Left lung (tissue), 14 donors: ENCODE measurements around the gene B3GNT2. TPM values are rescaled to one million over a fixed set of nuclear protein-coding genes. Genes with fewer than 3 reads are reported as not detected.
"Not testable (repeated sequence)": the region's sequence is repeated elsewhere in the genome, so short reads cannot be mapped to it uniquely, and the experiment has no call there.

Experiments used
- ATAC-seq: fragments of 200-7000 bp; cut with Tn5 transposase; one replicate; pipeline ENCODE4 v1.9.1; 2020; ENCODE audit warnings: moderate library complexity
- DNase-seq, 4 donors: peaks; one replicate each; pipeline ENCODE4 v3.0.0-alpha.2; 2013 to 2020
- H3K27ac ChIP-seq, 2 donors: fragments of 200-600 bp; sonication (generic) in 1 of 2; one replicate each; pipeline versions ENCODE4 v1.5.0 to v1.8.0; 2020 to 2021
- H3K27me3 ChIP-seq, 2 donors: fragments of 200-600 bp; sonication (generic) in 1 of 2; one replicate each; pipeline versions ENCODE4 v1.5.0 to v1.8.0; 2020 to 2021
- H3K36me3 ChIP-seq, 2 donors: fragments of 200-600 bp; sonication (generic) in 1 of 2; one replicate each; pipeline versions ENCODE4 v1.5.0 to v1.8.0; 2020 to 2021
- H3K4me1 ChIP-seq, 2 donors: fragments of 200-600 bp; one replicate each; pipeline ENCODE4 v1.8.0; 2021
- H3K4me3 ChIP-seq, 2 donors: fragments of 200-600 bp; sonication (generic) in 1 of 2; one replicate each; pipeline versions ENCODE4 v1.5.0 to v1.8.0; 2020 to 2021; ENCODE audit warnings: mild to moderate bottlenecking in 1 of 2
- H3K9me3 ChIP-seq, 2 donors: fragments of 200-600 bp; sonication (generic) in 1 of 2; one replicate each; pipeline versions ENCODE4 v1.5.0 to v1.8.0; 2020 to 2021
- intact Hi-C, 2 donors: fragments of 100-400 bp; cut with DNase I; formaldehyde crosslinking; loops; one replicate each; pipeline versions ENCODE4 v1.11.2 to v1.14.2; 2022
- long read RNA-seq, 12 donors: library from polyadenylated mRNA in 2 of 12; unstranded in 2 of 12; transcript quantifications; one replicate each; pipeline ENCODE4 v2.0.0 and lab custom pipeline, GENCODE V29; 2019 to 2026
- polyA plus RNA-seq, 6 donors: library from polyadenylated mRNA; unstranded; fragments of 120-200 nt; gene quantifications; one replicate each; pipeline ENCODE4 v1.2.1, GENCODE V29; 2013; ENCODE audit not compliant: insufficient read length in 6 of 6
- total RNA-seq, 2 donors: library from RNA; stranded (reverse); fragmentation: NEBNext Ultra II Directional; extraction: Animal tissue kit (Norgen Biotek cat#: 25700); gene quantifications; one replicate each; pipeline ENCODE4 v1.2.1, GENCODE V29; 2021
- TF ChIP-seq, protein P1 (sequence below), 2 donors: fragments of 200-600 bp; sonication (generic) in 1 of 2; IDR thresholded peaks; one replicate each; pipeline versions ENCODE4 v1.5.0 to v1.8.0; 2021; ENCODE audit warnings: antibody characterized with exemption in 2 of 2
- donor health status: DM: no; HTN: yes; CAD: no.
- donor health status: DM: no; HTN: no; CAD: no.

B3GNT2 gene, protein sequence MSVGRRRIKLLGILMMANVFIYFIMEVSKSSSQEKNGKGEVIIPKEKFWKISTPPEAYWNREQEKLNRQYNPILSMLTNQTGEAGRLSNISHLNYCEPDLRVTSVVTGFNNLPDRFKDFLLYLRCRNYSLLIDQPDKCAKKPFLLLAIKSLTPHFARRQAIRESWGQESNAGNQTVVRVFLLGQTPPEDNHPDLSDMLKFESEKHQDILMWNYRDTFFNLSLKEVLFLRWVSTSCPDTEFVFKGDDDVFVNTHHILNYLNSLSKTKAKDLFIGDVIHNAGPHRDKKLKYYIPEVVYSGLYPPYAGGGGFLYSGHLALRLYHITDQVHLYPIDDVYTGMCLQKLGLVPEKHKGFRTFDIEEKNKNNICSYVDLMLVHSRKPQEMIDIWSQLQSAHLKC
- total RNA-seq (10 to 100 TPM; 31.9 to 33.0 TPM), polyA plus RNA-seq (10 to 100 TPM; 22.9 to 31.0 (median 28.8) TPM)
- long read RNA-seq, donor 1, transcript B3GNT2-201 (2 exons, 2,763 nt): major isoform, 11 of 33 reads
- long read RNA-seq, donor 1, partial matches to known transcripts: 22 of 33 reads
- long read RNA-seq, donor 1, other reads (novel, unspliced or antisense): 0 of 33 reads
- long read RNA-seq, donor 2, transcript B3GNT2-201 (2 exons, 2,763 nt): major isoform, 8 of 8 reads
- long read RNA-seq, donor 2, partial matches to known transcripts: 0 of 8 reads
- long read RNA-seq, donor 2, other reads (novel, unspliced or antisense): 0 of 8 reads
- long read RNA-seq, donor 3, transcript B3GNT2-201 (2 exons, 2,763 nt): major isoform, 9 of 9 reads
- long read RNA-seq, donor 3, partial matches to known transcripts: 0 of 9 reads
- long read RNA-seq, donor 3, other reads (novel, unspliced or antisense): 0 of 9 reads
- long read RNA-seq, donor 4, transcript B3GNT2-201 (2 exons, 2,763 nt): major isoform, 13 of 14 reads
- long read RNA-seq, donor 4, partial matches to known transcripts: 0 of 14 reads
- long read RNA-seq, donor 4, other reads (novel, unspliced or antisense): 1 of 14 reads
- long read RNA-seq, donor 5, transcript B3GNT2-201 (2 exons, 2,763 nt): major isoform, 14 of 14 reads
- long read RNA-seq, donor 5, partial matches to known transcripts: 0 of 14 reads
- long read RNA-seq, donor 5, other reads (novel, unspliced or antisense): 0 of 14 reads
- long read RNA-seq, donor 6, transcript B3GNT2-201 (2 exons, 2,763 nt): major isoform, 10 of 10 reads
- long read RNA-seq, donor 6, partial matches to known transcripts: 0 of 10 reads
- long read RNA-seq, donor 6, other reads (novel, unspliced or antisense): 0 of 10 reads
- long read RNA-seq, donor 7, transcript B3GNT2-201 (2 exons, 2,763 nt): major isoform, 9 of 9 reads
- long read RNA-seq, donor 7, partial matches to known transcripts: 0 of 9 reads
- long read RNA-seq, donor 7, other reads (novel, unspliced or antisense): 0 of 9 reads
- long read RNA-seq, donor 8, transcript B3GNT2-201 (2 exons, 2,763 nt): major isoform, 16 of 31 reads
- long read RNA-seq, donor 8, partial matches to known transcripts: 15 of 31 reads
- long read RNA-seq, donor 8, other reads (novel, unspliced or antisense): 0 of 31 reads
- long read RNA-seq, donor 9: 0 reads
- long read RNA-seq, donor 10, transcript B3GNT2-201 (2 exons, 2,763 nt): major isoform, 6 of 6 reads
- long read RNA-seq, donor 10, partial matches to known transcripts: 0 of 6 reads
- long read RNA-seq, donor 10, other reads (novel, unspliced or antisense): 0 of 6 reads
- long read RNA-seq, donor 11, transcript B3GNT2-201 (2 exons, 2,763 nt): major isoform, 5 of 5 reads
- long read RNA-seq, donor 11, partial matches to known transcripts: 0 of 5 reads
- long read RNA-seq, donor 11, other reads (novel, unspliced or antisense): 0 of 5 reads
- long read RNA-seq, donor 12, transcript B3GNT2-201 (2 exons, 2,763 nt): major isoform, 13 of 27 reads
- long read RNA-seq, donor 12, partial matches to known transcripts: 14 of 27 reads
- long read RNA-seq, donor 12, other reads (novel, unspliced or antisense): 0 of 27 reads

- intact Hi-C loops: no loop called here
- ATAC-seq (peak; percentile 89), DNase-seq (peak; percentile 85 to 95 (median 86))
- Histone ChIP-seq H3K27me3 (no peaks in the 10 kb centered on the region), H3K9me3 (no peaks in the 10 kb centered on the region), H3K36me3 (no peaks in the 10 kb centered on the region), H3K4me3 (peak within 1 kb of the TSS; percentile 85 to 95), H3K4me1 (peaks cover 20 to 43% of the 10 kb centered on the region in 2 donors), H3K27ac (peak within 1 kb of the TSS; percentile 92 to 93)
- TF ChIP-seq, protein P1, sequence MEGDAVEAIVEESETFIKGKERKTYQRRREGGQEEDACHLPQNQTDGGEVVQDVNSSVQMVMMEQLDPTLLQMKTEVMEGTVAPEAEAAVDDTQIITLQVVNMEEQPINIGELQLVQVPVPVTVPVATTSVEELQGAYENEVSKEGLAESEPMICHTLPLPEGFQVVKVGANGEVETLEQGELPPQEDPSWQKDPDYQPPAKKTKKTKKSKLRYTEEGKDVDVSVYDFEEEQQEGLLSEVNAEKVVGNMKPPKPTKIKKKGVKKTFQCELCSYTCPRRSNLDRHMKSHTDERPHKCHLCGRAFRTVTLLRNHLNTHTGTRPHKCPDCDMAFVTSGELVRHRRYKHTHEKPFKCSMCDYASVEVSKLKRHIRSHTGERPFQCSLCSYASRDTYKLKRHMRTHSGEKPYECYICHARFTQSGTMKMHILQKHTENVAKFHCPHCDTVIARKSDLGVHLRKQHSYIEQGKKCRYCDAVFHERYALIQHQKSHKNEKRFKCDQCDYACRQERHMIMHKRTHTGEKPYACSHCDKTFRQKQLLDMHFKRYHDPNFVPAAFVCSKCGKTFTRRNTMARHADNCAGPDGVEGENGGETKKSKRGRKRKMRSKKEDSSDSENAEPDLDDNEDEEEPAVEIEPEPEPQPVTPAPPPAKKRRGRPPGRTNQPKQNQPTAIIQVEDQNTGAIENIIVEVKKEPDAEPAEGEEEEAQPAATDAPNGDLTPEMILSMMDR (IDR thresholded peaks at IDR 0.05): no peak
These were observed at the start of gene B3GNT2 for GRCh38 chr2:62195421-62196277. Gene B3GNT2, plus strand, starts transcription at chr2:62196115. Its CDS starts 26,106 bp downstream, at chr2:62222221.

DNA sequence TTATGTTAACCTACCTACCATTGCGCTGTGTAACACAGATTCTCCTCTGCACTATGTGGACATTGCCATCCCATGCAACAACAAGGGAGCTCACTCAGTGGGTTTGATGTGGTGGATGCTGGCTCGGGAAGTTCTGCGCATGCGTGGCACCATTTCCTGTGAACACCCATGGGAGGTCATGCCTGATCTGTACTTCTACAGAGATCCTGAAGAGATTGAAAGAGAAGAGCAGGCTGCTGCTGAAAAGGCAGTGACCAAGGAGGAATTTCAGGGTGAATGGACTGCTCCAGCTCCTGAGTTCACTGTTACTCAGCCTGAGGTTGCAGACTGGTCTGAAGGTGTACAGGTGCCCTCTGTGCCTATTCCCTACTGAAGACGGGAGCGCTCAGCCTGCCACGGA is 49.1 kb upstream of the B3GNT2 start:
- H3K9me3 ChIP-seq, H3K27ac ChIP-seq, ATAC-seq, intact Hi-C loops, H3K27me3 ChIP-seq, H3K4me3 ChIP-seq, H3K36me3 ChIP-seq, H3K4me1 ChIP-seq, DNase-seq: not testable (repeated sequence)

DNA sequence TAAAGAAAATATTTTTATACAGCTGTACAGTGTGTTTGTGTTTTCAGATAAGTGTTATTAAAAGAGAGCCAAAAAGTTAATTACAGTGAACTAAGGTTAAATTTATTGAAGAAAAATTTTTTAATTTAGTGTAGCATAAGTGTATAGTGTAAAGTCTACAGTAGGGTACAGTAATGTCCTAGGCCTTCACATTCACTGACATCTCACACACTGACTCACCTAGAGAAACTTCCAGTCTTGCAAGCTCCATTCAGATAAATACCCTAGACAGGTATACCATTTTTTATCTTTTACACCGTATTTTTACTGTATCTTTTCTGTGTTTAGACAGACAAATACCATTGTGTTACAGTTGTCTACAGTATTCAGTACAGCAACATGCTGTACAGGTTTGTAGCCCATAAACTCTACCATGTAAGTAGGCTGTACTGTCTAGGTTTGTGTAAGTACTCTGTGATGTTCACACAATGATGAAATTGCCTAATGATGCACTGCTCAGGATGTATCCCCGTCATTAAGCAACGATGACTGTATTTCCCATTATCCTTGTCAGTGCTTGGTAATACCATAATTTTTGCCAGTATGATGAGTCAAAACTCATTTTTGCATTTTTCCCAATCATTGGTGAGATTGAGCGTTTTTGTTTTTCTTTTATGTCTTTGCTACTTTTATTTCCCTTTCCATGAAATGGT is 48.2 kb upstream of the B3GNT2 start:
- Histone ChIP-seq H3K36me3 (no peaks in the 10 kb centered on the region), H3K4me1 (no peaks in the 10 kb centered on the region), H3K4me3 (no peak overlapping the region), H3K27ac (no peak overlapping the region), H3K9me3 (no peaks in the 10 kb centered on the region), H3K27me3 (no peaks in the 10 kb centered on the region)
- intact Hi-C loops: no loop called here
- DNase-seq (no peak), ATAC-seq (no peak)
- TF ChIP-seq, protein P1 (IDR thresholded peaks at IDR 0.05): no peak

DNA sequence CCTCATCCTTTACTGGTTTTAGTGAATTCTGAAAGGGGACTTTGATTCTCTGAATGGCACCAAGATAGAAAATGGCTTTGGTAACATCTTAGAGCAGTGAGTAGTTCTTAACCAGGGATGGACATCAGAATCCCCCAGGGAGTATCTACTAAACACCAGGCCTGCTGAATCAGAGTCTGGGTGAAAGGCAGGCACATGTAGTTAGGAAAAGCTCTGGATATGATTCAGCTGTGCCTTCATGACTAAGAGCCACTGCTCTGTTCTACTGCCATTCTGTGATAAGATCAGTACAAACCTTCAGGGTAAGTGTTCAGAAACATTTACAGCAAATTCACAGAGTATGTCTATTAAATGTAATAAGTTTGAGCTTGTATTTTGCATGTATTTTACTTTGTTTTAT is 46.2 kb upstream of the B3GNT2 start:
- H3K36me3 ChIP-seq: no peaks in the 10 kb centered on the region
- TF ChIP-seq, protein P1 (IDR thresholded peaks at IDR 0.05): no peak
- ATAC-seq (peak; percentile 51), DNase-seq (no peak)
- intact Hi-C loops: no loop called here
- H3K27me3 ChIP-seq: no peaks in the 10 kb centered on the region
- no peak overlapping the region for H3K4me3 ChIP-seq
- no peaks in the 10 kb centered on the region for H3K9me3 ChIP-seq
- peaks cover 0 to 4% of the 10 kb centered on the region in 2 donors for H3K4me1 ChIP-seq
- no peak overlapping the region for H3K27ac ChIP-seq
